Stimulated activated CD8-positive, alpha-beta memory T cell treated with anti-CD3 and anti-CD28 coated beads, Interleukin-12 subunit alpha, Interleukin-12 subunit beta, amount 100 ng/mL, for 1 hour (primary cell): ENCODE results near the gene FGF14.

Source experiments
- DNase-seq: peaks from one replicate; pipeline ENCODE4 v3.0.0-alpha.2; 2020; ENCODE audit warnings: low read depth

The FGF14 gene

DNA sequence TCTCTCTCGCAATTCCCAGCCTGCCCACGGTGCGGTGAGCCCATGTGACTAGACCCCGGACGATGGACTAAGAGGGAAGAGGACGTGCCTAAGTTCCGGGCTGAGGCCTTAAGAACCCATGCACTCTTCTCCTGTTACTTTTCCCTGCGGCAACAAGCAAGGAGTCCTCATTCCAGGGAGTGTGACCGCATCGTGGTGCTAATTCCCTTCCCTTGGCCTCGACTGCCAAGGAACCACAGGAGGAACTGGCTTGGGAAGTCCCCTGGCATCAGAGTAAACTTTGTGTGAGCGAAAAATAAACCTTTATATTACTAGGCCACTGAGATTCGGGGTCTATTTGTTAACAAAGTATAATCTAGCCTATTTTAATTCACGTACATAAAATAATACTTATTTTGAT is 34.0 kb downstream of the FGF14 start:
- no peak for DNase-seq

DNA sequence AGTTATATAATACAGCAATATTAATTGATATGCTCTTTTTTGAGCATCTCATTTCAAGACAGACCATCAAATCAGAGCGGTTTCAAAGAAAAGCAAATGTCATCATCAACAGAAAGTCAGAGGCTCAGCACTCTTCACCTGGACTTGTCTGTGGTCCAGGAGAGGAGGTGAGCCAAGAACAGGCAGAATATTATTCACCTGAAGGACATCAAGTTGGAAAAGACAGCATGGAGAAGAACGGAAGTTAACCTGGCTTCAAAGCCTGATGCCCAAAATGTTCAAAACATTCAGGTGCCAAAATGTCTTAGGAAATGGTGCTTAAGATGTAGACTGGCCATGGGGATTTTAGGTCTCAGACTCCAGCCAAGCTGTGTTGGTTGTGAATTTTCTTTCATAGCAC is 40.7 kb downstream of the FGF14 start:
- no peak for DNase-seq

DNA sequence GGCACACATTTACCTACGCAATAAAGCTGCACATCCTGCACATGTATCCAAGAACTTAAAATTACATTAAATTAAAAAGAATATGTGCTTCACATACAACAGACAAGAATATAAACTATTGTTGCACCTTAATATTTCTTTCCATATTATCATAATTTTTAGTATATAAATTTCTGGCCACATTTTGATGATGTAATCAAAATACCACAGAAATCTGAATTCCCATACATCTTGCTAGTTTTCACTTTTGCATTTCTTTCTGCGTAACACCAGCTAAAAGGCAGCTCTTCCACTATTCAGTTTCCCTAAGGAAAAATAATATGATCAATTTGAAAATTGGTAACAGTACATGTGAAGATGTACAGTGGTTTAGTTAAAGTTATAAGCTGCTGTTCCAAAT is 42.6 kb downstream of the FGF14 start:
- no peak for DNase-seq

DNA sequence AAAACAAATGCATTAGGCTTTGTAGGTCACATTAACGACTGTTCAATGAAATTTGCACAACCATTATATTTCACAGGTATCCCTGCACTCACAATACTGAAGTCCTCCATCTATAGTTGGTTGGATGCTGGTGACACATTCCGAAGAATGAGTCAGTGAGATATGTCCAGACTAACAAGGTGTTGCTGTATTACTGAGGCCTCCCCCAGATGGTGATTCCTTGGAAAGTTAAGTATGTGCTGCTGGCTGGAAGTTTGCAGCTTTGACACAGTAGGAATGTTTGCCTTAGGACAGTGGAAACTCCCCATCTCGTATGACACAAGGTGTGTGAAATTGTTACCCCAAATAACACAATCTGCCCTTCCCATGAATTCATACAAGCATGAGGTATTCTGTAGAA is 46.6 kb downstream of the FGF14 start:
- DNase-seq = no peak

DNA sequence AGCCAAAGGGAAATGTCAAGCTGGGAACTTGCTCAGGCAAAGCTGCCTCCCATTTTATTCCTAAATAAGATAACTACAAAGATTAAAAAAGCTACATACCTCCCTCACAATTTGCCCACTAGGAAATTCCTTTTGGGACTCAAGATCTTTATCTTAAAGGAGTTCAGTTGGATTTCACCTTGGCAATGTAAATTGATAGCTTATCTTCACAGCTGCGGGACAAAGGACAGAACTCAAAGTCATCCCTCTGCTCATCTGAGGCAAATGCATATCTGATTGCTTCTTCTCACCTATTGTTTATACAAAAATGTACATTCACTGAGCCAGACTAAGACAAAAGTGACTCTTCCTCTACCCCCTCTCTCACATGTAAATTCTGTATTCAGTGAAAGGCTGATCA is 47.8 kb downstream of the FGF14 start:
- no peak for DNase-seq

DNA sequence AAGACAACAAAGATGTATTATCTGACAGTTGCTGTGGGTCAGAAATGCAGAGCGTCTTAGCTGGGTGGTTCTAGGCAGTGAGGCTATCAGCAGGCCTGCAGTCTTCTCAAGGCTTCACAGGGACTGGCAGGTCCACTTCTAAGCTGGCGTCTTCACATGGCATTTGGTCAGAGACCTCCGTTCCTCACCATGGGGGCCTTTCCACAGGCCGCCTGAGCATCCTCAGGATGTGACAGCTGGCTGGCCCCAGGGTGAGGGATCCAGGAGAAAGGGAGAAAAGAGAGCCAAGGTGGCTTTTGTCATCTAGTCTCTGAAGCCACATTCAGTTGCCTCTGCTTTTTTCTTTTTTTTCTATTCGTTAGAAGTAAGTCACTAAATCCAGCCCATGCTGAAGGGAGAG is 50.3 kb downstream of the FGF14 start:
- DNase-seq = no peak

DNA sequence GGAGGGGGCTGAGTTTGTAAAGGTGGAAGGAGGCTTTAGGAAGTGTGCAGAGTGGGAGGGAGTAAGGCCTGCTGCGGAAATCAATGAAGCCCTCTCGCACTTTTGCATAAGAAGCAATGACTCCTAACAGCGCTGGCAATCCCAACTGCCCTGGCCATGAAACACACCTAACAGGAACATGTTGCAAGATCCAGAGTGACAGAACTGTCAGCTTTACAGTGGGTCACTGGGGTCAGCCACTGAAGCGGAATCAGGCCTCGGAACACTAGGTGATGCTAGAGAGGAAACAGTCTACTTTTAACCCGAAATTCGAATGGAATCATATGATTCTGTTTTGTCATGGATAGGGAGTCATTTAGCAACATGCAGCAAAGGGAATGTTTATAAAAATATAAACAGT is 54.4 kb downstream of the FGF14 start:
- no peak for DNase-seq

DNA sequence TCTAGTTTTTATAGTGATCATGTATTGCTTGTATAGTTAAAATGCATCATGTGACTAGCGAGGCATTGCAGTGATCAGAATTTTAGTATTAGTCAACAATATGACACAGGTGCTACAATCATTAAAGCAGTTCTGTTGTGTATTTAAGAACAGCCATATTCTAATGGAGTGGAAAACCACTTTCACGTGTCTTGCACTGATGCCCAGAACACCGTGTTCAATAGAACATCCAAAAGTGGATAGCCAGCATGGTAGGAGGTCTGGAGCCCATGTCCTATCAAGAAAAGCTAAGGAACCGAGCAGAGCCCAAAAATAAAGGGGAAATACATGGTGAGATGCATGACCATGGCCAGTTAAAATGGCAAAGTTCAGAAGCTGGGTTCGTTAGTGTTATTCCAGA is 55.1 kb downstream of the FGF14 start:
- no peak for DNase-seq

DNA sequence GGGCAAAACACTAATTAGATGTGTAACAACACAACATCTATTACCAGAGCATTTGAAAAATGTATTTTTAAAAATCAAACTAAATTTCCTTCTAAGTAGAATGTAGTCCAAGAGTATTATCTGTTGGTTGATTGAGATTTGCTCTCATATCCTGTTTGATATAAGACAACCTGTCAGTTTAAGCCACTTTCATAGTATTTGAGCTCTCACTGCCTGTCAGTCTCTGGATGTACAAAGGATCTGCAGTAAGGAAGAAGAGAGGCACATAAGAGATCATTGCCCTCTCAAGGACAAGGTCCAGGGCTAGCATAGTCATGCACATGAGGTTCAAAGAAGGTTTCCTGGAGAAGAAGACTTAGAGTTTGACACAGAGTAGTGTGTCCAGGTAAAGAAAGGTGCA is 57.4 kb downstream of the FGF14 start:
- no peak for DNase-seq

DNA sequence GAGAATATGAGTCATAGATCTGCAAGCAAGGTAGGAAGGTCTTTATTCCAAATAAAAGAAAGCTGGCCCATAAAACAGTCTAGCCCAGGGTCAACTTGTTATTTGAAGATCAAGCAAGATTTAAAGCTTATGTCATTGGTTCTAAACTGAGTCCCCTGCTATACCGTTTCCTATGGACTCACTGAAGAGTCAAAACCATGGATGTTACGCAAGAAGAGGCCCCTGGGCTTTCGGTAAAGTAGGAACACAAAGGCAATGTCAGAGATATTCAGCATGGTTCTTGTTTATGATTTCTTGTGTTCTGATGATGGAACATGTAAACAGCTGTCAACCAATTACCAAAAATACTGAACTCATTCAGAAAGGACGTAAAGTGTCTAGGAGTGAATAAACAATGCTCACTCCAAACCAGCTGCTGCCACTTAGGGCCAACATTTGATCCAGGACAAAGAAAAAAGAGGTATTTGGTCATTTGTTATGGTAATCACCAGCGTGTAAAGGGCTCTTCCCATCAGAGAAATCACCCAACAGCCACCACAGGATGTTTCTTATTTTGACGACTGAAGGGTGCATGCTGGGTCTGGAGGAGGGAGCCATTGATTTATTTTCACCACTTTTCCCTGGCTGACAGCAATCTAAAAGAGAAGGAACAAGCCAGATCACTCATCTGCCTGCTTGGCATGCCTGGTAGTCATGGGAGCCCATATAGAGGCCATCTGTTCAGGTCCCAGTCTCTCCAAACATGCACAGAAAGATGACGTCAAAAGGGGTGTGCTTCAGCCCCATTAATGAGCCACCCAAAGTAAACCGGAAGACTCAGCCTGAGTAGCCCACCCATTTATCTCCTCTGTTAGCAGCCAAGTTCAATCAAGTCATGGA is 68.3 kb downstream of the FGF14 start:
- no peak for DNase-seq

DNA sequence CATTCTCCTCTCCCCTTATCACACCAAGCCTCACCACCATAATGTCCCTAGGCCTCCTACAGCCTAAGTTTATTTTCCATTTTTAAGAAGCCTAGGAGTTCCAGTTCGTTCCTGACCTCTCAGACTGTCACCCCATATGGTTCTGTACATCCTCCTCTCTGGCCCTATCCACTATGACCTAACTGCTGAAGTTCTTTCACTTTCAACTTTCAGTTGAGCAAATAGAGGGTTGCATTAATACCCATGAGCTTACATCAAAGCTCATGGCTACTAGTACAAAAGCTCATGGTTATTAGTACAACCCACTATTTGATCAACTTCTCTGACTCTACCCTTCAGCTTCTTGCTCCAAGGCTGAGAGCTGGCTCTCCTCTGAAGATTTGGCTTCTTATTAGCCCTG is 72.9 kb downstream of the FGF14 start:
- DNase-seq = no peak

DNA sequence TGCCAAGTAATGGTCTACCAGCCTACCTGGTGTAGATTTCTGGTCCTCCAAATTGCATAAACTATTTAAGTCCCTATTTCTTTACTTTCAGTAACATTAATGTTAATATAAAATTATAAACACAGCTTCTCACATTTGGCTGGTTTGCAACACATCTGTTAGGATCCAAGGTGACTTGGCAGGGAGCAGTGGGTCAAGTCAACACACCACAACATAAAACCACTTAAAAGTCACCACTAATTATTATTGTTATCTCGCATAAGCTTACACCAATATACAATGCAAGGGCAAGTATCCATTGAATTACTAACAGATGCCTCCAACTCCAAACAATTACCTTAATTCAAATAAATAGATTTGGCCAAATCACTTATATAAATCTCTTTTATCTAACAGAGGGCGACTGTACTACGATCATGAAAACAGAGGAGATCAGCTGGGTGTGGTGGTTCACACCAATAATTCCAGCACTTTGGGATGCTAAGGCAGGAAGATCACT is 74.7 kb downstream of the FGF14 start:
- no peak for DNase-seq

DNA sequence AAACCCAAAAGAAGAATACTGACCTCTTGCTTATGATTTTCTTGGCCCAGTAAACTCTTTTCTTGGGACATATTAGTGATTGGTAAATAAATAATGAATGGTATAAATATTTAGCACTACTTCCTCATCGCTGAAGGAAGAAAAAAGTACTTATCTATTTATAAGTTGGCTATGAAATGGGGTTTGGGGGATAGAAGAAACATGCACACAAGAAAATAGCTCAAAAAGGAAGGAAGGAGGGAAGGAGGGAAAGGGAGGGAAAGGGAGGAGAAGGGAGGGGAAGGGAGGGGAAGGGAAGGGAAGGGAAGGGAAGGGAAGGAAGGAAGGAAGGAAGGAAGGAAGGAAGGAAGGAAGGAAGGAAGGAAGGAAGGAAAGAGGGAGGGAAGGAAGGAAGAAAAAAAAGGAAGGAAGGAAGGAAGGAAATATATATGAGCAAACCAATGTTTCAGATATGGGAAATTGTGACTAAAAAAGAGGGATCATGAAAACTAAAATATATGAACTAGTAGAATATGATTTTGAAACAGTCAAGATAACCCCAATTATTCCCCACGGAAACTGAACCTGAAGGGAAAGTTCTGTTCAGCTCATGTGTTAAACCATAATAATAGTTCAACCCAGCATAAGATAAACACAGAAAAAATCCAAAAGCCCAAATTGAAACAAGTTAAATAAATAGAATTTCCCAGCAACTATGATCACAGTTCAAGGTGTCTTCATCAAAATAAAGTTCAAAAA is 75.3 kb downstream of the FGF14 start:
- DNase-seq = no peak

DNA sequence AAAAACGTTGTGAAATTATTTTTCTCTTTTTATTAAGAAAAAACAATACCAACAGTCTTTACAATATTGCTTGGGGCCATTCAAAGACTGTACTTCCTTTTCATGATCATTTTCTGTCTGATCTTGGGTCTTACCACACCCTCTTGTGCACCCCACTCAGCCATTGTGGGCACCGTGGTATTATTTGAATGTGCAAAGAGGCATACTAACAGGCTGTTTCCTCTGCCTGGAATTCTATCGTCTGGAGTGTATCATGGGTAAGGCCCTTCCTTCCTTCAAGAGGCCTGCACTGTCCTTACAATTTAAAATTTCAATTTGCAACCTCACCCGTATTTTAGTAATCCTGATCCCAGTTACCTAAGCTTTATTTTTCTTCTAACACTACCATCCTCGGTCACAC is 76.5 kb downstream of the FGF14 start:
- no peak for DNase-seq

DNA sequence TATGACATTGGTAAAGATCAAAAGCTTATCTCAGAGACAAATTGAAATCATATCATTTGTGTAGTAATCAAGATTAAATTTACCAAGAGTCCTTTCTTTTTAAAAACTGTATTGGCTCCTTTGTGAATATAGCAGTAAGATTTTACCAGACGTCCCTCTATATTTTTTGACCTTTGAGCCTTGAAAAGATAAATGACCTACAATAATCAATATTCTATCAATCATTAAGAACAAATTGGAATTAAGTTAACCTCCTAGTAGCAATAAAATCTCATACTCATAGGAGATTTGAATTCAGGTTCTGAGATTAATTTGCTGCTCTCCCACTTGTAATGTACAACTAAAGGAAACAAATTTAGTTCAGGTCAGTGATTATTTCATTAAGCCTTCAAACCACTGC is 78.3 kb downstream of the FGF14 start:
- DNase-seq = no peak

DNA sequence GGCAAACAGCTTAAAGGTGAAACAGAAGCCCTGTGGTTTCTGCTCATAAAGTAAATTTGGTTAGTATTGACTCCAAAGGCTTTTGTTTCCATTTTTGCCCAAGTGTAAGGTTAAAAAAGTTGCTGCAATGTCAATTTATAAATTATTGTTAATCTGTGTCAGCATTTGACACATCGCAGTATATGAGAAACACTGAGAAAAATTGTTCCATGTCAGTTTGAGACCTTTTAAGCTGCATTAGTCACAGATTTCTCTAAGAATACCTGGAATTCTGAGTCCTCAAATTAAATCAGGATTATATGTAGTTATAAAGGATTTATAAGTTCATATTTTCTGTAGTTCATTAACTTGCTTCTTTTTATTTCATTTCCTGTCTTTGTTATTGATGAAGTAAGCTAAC is 78.8 kb downstream of the FGF14 start:
- no peak for DNase-seq

DNA sequence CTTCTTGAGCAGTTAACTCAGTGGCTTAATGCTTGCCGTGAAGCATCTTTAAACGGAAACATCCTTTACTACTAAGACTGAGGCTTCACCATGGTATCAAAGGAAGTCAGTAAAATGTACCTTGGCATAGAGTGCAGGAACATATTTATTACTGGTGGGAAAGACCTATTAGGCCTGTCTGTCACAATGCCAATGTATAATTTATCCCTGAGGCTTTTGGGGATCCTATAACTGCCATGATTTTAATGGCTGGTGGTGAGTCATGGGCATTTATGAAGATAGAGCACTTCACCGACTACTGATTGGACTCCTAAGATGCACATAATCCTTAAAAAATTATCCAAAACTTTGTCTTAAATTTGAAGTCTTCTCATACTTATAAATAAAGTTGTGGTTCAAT is 79.6 kb downstream of the FGF14 start:
- DNase-seq = no peak

DNA sequence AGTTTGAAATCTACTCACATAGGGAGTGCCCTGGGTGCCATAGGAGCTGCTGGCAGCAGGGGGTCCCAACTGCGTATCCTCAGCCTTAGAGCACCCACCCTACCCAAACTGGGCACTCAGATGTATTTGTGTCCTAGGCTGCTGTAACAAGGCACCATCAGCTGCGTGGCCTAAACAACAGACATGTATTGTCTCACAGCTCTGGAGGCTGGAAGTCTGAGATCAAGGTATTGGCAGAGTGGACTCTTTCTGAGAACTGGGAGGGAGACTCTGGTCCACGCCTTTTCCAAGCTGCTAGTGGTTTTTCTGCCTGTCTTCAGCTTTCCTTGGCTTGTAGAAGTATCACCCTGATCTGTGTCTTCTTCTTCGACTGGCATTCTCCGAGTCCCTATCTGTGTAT is 83.6 kb downstream of the FGF14 start:
- DNase-seq = no peak

DNA sequence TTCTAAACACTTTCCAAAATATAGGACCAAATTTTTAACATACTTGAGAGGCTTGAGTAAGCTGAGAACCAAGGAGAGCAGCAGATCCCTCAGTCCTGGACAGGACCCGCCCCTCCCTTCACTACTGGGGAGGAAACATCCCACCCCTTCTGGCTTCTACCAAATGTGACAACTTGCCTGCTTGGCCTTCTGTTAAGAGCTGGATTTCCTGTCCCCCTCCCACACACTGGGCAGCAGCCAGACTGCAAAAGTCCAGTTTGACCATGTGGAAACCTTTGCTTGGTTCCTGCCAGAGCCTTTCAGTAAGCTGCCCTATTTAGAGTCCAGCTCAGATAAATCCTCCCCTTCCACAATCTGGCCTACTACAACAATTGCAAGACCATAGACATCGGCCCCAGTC is 84.3 kb downstream of the FGF14 start:
- DNase-seq = no peak

DNA sequence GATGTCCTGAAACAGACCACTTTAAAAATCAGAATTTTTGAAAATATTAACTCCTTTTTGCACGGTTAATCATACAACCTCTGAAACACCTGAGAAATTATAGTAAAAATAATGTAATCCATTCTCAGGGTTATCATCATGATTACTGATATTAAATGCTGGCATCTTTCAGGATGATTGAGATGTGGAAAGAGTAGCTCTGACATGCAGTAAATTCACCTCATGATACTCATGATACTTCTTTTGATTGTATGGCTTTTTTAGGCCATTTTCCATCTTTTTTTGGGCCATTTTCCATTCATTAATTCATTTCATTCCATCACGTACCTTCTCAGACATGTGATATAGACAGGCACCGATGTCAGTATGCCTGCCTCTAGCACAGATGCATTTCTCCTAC is 85.1 kb downstream of the FGF14 start:
- DNase-seq = no peak

DNA sequence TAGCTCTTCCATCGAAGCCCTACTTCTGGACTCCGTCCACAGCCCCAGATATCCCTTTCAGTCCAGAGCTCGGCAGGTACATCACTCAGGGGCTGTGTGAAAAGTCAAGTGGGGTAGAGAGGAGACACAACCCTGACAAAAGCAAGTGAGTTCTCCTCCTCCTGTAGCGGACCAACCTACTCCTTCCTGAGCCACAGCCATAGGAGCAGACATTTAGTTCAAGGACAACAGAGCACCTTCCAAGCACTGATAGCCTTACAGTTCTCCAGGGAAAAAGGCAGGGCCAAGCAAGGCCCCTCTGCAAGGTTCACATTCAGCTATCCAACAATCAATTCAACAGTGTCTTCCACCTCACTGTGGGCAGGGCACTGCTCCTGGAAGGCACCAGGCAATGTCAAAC is 89.0 kb downstream of the FGF14 start:
- no peak for DNase-seq

DNA sequence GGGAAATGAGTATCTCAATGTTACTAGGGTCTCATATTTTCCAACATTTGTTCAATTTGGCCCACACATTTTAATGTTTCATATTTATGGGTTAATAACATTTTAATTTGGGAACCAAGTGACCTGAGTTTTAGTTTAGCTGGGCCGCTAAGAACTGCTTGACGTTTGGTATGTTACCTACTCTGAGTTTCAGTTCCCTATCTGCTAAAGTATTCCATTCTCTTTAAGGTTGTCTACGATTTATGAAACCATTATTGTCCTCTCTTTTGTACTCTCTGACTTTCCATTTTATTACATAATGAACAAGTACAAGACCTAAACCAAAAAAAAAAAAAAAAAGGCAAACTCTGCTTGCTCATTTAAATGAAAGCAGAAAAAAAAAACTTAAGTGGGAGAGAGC is 89.9 kb downstream of the FGF14 start:
- no peak for DNase-seq

DNA sequence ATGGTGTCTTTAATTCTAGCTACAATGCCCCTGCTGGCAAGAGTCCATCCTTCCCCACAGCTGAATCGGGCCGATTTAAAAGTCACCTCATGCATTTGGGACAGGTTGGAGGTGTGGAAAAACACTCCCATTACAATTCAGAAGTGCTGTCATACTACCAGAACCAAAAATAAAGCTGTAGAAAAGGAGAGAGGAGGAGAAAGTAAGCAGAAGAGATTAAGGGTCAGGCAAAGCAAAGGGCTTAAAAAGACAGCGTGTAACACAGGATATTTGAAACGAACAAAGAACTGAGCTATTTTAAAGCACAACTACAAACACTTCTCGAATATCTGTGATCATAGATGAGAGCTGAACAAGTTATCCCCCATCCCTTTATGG is 90.4 kb downstream of the FGF14 start:
- DNase-seq = no peak
